NCI-H1105 (cell line): Measurements from ENCODE around the gene OPRL1.

Experiments used
- DNase-seq: peaks from one replicate; lab custom pipeline; 2025; lab: John Stamatoyannopoulos, UW

Gene OPRL1

DNA sequence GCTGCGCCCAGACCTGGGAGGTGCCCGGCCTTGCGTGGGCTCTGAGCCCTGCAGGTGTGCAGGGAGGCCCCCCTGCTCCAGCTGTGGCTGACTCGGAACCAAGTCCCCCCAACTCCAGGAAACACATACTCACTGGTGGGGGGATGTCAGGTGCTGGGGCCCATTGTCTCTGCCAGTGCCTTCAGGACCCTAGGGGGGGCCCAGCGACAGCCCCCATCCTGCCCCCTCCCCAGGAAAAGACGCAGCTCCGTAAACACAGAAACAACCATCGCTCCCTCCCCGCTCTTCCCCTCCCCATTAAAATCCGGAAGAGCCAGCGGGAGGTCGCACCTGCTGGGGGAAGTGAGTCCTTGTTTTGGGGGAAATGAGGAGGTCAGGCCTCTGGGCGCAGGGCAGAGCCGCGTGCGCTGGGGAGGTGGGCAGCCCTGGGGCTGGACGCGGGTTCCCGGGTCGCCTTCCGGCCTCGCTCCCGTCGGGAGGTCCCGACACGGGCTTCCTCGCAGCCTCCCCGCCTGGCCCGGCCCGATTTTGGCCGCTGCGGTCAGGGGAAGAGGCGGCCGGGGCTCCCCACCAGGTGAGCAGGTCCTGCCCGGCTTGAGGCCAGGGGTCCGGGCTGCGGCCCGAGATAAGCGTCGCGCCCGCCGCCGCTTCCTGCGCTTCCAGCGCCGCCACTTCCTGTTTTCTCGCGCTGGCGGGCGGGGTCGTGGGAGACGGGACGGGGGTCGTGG lies 37.7 kb upstream of the OPRL1 start:
- no peak for DNase-seq

DNA sequence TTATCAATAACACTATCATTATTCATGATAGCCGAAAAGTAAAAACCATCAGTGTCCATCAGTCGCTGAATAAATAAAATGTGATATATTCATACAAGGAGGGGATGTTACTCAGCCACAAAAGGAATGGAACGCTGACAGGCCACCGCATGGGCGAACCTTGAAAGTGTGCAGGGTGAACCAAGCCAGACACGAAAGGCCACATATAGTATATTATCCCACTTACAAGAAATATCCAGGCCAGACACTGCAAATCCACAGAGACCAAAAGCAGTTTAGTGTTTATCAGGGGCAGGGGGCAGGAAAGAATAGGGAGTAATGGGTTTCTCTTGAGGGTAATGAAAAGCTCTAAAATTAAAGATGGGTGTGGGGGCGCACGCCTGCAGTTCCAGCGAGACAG lies 36.1 kb upstream of the OPRL1 start:
- no peak for DNase-seq

DNA sequence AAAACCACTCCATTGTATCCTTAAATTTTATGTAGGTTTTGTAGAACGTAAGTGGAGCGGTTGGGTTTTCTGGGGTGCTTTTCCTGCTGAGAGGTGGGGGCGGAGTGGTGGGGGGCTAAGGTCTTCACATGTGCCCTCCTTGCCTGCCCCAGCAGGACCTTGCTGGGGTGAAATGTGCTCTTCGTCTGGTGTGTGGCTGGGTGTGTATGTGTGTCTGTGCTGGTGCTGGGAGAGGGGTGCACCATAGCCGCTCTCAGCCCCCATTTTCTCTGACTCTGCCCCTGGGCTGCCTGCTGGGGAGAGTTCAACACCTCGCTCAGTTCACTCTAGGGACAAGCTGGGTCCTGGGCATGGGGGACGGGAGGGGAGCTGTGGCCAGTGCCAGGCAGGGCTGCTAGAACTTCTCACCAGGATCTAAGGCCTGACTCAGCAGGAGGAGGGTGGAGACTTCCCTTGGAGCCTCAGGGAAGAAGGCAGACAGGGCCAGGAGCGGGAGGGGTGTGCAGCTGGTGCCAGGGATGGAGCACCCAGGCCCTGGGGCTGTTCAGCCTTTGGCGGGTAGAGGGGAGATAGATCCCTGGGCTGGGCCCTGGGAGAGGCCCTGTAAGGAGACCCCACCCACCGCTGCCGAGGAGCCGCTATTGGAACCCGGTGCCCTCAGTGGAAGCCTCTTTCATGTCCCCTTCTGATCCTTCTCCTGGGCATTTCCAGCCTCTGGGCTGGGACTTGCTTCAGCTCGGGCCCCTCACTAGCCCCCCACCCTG lies 35.2 kb upstream of the OPRL1 start:
- DNase-seq = no peak

- no peak for DNase-seq
Measured at GRCh38 chr20:64045346-64046011, 34.4 kb upstream of the OPRL1 start.

DNA sequence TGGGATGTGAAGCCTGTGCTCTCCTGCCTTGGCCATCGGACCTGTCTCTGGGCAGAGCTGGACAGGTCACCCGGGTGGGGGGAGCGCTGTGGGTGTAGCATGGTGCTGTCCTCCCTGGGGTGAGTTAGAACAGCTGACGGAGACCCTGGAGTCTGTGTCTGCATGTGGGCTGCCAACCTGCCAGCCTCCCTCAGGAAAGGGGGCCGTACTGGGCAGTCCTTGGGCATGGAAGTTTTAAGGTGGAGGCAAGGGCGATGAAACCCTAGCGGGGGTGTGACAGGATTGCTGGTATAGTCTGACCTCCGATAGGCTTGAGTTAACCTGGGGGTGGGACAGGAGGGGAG lies 32.9 kb upstream of the OPRL1 start:
- no peak for DNase-seq

GRCh38 chr20:64047968-64048401 lies 31.9 kb upstream of the OPRL1 start:
- DNase-seq = no peak

- DNase-seq = no peak
Measured at GRCh38 chr20:64048402-64049044, 31.4 kb upstream of the OPRL1 start.

DNA sequence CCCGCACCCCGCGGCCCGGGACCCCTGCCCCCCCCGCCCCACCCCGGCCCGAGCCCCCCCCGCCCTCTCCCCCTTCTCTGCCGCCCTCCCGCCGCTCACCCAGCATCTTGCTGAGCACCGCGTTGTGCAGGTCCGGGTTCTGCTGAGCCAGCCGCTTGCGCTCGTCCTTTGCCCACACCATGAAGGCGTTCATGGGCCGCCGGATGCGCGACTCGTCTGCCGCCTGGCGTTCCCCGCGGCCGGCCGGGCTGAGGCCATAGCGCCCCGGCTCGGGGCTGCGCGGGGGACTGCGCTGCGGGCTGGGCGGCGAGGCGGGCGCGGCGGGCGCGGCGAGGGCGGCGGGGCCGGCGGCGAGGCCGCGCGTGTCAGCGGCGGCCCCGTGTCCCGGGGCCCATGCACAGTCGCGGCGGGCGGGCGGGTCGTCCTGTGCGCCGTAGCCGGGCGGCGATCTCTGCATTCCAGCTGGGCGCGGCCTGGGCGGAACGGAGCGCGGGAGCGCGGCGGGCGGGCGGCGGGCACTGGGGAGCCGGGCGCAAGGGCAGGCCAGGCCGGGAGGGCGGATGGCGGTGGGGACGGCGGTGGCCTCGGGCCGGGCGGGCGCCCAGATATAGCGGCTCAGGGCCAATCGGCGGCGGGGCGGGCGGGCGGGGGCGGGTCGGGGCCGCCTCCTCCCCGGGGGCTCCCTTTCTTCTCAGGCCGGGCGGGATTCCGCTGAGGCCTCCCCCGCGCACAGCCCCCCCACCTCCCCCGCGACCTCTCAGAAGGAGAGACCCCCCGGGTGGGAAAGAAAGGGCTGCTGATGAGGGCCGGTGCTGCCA lies 30.6 kb upstream of the OPRL1 start, which contains the start of gene SOX18:
Gene SOX18, minus strand, starts transcription at position 580 of the 818 bp plus-strand sequence. Its CDS starts 123 bp downstream, at position 457.
- DNase-seq = no peak

DNA sequence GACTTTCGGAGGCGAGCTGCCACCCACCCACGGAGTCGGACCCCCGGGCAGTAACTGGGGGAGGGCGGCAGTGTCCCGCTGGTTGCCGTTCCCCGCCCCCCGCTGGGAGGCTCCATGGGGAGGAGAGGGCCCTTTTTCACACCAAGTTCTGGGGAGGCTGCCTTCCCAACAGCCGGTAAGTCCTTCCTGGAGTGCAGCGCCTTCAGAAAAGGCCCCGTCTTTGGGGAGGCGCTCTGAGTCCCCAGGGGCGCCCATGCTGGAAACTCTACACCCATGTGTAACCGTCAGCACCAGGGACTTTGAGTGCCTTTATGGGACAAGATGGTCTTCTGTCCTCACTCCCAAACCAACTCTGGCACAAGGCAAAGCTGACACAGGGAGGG lies 30.0 kb upstream of the OPRL1 start:
- no peak for DNase-seq

DNA sequence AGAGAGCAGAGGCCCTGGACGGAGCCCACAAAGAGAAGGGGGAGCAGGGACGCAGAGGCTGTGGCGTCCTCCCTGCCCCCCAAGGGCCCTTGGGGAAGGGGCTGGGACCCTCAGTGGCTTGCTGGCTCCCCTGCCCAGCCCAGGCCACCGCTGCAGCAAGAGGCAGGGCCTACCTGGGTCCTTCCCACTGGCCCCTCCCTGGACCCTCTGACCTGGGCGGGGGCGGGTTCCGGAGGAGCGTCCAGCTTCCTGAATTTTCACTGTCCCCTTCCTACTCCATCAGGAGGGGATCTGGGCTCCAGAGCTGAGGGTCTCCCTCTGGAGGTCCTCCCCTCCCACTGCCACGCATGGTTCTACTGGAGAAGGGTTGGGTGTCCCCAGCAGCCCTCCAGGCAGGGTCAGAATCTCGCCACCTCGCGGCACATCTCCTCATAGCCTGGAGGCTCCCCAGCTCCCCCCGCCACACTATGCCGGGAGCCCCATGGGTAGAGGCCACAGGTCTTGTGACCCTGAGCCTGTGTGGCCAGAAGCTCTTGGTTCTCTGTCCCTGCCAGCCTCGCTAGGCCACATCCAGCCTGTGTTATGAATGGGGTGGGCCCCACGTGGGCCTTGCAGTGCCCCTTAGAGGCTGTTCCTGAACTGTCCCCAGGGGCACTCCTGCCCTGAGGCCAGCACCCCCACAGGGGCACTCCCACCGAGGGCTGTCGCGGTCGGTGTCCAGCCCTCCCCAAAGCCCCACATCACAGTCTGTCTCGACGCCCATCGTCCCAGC lies 29.4 kb upstream of the OPRL1 start:
- DNase-seq = no peak

GRCh38 chr20:64051033-64051452 lies 28.8 kb upstream of the OPRL1 start:
- no peak for DNase-seq

- DNase-seq = no peak
Measured at GRCh38 chr20:64051561-64052325, 28.1 kb upstream of the OPRL1 start.

GRCh38 chr20:64052326-64052722 lies 27.6 kb upstream of the OPRL1 start:
- no peak for DNase-seq

DNA sequence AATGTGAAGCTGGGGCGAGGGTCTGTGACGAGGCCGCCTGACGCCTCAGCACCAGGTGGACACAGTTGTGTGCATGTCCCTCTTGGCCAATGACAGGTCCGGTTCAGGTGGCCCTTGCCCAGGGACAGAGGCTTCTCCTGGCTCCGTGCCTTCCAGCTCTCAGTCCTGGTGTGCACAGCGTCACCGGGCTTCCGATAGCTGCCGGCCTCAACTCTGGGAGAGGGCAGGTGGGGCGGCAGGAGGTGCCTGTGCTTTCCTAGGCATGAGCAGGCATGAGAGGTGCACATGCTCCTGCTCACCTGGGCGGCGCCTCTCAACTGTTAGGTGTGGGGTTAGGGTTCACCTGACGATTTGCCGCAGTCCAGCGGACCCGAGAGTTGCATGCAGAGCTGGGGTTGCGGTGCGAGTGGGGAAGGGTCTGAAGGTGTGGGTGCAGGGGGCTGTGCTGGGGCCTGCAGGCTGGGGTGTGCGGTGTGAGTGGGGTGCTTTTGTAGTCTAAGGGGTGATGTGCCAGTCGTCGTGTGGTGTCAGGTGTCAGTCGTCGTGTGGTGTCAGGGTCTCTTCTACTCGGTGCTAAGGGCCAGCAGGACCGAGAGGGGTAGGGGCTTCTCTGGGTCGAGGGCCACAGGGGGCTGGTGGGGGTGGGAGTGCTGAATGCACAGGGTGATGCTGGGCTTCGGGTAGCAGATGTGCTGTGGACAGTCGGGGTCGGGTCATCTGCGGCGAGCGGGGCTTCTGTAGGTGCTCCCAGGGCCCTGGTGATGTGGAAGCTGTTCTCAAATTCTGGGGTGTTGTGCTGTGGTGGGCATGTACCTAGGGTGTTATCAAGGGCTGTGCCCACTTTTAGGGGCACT lies 26.7 kb upstream of the OPRL1 start:
- no peak for DNase-seq

DNA sequence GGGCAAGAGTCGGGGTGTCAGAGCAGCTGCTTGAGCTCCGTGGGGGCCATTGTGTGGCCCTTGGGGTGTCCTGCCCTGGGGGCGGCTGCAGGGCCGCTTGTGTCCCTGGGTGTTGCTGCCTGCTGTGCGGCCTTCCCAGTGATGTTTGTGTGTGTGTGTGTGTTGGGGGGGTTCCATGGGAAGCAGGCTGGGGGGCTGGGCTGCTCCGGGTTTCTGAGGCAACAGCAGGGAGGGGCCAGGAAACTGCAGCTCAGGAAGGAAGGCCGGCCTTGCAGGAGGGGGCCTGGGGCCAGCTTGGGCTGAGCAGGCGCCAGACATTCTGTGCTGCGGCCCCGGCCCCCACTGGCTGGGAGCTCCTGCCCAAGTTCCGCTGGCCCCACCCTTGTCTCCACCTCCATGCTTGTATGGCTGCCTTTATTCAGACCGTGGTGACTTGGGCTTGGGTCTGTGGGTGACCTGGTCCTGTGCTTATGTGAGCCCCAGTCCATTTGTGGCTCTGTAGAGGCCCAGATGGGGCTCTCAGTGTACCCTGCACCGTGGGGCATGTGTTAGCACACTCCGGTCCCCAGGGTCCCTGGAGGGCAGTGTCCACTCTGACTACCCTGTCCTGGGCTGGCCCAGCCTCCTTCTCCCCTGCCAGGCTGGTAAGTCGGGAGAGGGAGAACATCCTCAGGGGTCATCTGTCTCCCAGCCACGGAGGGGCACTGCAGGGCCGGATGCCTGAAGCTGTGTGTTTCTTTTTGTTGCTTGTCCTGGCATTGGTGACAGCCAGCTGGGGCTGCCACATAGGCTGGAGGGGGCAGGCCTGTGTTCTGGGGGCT lies 25.8 kb upstream of the OPRL1 start:
- no peak for DNase-seq

GRCh38 chr20:64055396-64055892 lies 24.4 kb upstream of the OPRL1 start:
- no peak for DNase-seq

DNA sequence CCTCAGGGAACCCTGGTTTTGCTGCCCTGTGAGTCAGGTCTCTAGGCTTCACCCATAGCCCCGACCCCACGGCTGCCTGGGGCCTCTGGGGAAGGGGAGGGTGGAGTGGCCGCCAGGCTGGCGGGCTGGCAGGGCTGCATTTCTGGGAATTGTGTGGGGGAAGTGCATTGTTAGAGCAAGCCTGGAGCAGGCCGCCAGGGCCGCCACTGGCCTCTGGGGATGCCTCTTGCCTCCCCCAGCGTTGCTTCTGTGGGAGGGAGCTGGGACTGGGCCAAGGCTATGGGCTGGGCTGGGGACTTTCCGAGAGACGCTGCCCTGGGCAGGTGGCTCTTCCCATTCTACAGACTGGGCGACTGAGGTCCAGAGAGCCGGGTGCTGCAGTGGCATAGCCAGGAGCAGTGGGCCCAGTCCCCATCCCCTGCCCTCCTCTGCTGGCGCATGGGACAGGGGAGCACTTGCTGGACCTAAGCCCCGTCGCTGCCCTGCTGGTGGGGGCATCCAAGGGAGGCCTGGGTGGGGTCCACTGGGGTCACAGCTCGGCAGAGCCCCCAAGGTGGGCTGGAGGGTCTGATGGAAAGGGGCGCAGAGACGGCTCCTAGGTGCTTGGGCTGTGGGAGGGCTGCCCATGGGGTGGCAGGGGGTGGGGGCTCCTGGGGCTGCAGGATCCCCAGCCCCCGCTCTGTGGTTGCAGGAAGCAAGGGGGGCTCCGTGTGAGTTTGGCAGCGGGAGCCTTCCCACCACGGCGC lies 23.8 kb upstream of the OPRL1 start:
- DNase-seq = no peak

DNA sequence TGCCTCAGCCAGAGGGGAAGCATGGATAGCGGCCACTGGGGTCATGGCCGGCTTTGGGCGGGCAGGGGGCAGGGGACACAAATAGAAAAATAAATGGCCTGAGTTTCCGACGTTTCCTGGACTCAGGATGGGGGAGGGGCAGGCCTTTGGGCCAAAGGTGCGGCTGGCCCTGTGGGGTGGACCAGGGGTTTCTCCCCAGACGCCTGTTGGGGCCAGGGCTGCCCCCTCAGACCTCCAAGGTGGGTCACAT lies 23.3 kb upstream of the OPRL1 start:
- no peak for DNase-seq
